Stimulated activated CD8-positive, alpha-beta memory T cell treated with anti-CD3 and anti-CD28 coated beads, Interleukin-12 subunit alpha, Interleukin-12 subunit beta, amount 100 ng/mL, for 1 hour (primary cell): ENCODE measurements around the gene EPB41L4B.
A peak's percentile ranks its signal among the peaks of the same experiment; 100 is the strongest.
"Not testable (repeated sequence)": the region's sequence is repeated elsewhere in the genome, so short reads cannot be mapped to it uniquely, and the experiment has no call there.

Source experiments
- DNase-seq: peaks from one replicate; pipeline ENCODE4 v3.0.0-alpha.2; 2020; ENCODE audit warnings: low read depth

The EPB41L4B gene

DNA sequence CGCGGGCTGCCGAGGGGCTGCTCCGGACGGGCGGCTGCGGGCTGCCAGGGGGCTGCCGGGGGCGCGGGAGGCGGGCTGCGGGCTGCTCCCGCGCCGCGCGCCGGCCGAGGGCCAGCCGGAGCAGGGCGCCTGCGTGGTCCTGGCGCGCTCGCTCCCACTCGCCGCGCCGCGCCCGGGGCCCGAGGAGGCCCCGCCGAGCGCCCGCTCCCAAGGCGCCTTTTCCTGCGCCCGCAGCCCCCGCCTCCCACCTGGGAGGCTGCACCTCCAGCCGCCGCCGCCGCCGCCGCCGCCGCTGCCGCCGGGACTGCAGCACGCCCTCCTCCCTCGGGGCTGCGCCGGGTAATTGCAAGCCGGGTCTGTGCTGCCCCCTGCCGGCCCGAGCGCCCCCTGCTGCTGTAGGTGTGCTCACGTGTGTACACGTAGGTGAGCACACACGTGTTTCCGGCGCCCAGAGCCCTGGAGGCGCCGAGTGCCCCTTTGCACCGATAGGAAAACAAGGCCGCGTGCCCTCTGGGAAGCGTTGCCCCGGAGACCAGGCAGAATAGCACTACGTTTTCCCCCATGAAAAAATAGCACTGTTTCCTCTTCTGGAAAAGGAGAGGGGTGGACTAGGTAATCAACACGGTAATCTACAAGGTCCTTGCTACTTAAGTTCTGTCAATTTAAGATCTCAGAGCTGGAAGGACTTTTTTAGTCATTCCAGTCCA lies at the start of gene EPB41L4B:
TSS of gene EPB41L4B (minus strand) at position 318 of the 707 bp plus-strand sequence. CDS start 613 bp downstream, outside the sequence.
- peak; percentile 71 for DNase-seq

DNA sequence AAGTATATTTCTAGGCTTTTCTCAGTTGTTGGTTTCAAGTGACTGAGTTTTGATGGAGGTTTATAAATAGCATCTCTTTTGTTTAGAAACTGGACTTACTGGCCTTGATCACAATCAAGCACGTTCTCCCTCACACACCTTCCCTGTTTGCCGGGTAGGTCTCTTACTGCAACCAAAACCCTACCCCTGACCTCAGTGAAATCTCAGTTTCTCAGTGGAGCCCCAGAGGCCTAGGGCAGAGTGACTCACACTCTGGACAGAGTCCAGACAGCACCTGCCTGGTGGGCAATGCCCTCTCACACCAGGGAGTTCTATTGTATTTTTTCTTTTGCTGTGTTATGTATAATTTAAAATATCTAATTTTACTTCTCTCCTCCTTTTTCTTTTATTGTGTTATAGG lies 48.4 kb upstream of the EPB41L4B start:
- no peak for DNase-seq

DNA sequence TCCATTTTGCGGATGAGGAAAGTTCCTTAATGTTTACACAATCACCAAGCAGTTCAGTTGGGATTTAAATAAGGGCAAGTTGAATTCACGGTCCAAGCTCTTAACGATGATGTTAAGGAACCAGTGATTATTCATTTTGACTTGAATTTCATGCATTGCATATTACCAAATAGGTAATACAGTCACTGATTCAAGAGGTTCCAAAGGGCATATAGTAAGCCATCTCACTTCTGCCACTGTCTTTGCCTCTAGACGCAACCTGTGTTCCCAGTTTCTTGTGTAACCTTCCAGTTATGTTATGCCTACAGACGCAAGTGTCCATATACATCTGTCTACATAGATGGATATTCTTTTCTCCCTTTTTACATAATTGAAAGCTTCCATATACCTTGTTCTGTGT lies 39.9 kb upstream of the EPB41L4B start:
- no peak for DNase-seq

DNA sequence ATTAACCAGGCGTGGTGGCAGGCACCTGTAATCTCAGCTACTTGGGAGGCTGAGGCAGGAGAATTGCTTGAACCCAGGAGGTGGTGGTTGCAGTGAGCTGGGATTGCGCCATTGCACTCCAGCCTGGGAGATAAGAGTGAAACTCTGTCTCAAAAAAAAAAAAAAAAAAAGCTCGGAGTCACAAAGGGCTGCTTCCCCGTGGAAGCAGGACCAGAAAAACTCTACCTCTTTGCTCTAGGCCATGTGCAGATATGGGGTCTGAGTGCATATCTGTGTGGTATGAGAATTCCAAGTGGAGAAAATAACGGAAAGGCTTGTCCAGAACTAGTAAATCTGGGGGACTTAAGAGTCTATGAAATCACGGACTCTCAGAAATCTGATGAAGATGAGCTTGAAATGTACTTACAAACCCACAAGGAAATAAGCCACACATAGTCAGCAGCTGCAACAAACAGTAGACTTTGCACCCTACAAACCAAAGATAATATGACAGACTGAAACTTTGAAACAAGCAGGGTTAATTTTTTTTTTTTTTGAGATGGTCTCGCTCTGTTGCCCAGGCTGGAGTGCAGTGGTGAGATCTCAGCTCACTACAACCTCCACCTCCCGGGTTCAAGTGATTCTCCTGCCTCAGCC lies 38.2 kb upstream of the EPB41L4B start:
- DNase-seq: not testable (repeated sequence)

DNA sequence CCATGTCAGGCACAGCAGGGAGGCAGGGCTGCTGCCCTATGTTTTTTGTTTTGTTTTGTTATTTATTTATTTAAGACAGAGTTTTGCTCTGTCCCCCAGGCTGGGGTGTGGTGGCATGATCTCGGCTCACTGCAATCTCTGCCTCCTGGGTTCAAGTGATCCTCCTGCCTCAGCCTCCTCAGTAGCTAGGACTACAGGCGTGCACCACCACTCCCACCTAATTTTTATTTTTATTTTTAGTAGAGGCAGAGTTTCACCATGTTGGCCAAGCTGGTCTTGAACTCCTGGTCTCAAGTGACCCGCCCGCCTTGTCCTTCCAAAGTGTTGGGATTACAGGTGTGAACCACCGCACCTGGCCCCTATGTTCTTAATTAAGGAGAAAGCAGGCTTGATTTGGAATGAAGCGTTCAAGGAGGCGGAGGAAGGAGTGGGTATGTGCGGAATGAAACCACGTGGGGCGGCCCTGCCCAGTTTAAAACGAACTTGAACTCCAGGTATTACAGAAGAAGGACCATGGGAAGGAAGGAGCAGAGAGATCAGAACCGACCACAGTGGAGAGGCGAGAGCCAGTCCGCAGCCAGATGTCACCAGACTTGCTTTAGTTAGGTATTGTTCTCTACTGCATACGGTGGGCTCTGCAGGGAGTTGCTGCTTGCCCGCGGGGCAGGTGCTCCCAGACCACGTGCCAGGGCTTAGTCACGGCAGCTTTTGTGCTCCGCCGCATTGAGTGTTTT lies 34.9 kb upstream of the EPB41L4B start:
- DNase-seq: no peak

DNA sequence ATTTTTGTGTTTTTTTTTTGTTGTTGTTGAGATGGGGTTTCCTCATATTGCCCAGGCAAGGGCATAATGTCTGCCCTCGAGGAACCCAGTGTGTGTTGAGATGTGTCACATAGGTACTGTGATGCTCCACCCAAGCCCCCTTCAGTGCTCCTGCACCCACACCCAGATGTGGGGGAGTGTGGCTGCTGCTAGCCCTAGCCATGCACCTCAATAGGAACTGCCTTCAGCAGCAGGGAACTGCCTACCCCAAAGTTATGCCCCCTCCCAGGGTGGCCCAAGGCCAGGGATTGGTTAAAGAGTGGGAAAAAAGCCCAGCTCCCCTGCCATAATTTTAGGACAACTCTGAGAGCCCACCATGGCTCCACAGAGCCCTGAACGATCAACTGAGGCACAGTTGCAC lies 33.3 kb upstream of the EPB41L4B start:
- DNase-seq: no peak

DNA sequence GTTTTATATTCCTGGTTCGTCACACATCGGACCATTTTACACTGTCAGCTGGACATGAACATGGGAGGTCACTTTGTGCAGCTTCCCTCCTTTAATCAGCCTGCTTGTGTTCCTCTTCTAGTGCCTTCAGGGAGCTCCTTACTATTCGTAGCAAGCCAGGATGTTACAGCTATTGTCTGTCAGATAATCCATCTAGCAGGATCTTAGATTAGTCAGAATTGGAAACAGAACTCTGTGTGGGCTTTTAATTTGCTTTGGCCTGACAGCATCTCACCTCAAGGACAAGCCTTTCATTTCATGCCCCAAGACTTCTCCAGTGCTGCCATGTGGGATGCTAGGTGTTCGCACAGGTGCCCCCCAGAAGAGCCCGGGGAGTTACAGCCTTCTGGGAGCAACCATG lies 30.2 kb upstream of the EPB41L4B start:
- DNase-seq: no peak

DNA sequence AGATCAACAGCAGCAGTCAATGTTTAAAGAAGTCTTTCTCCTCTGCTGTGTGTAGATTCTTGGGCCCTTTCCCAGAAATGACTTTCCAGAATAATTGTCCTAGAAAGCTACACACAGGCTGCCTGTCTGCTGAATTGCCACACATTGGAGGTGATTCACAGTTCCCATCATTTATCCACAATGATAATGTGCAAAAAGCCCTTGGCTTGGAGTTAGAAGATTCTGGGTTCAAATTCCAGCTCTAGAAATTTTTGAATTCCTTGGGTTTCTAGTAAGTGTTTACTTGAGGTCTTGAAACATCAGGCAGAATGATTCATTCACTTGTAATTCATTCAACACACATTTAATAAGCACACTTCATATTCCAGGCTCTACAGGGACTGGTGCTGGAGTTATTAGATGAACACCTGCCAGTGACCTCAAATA lies 28.6 kb upstream of the EPB41L4B start:
- DNase-seq: no peak

DNA sequence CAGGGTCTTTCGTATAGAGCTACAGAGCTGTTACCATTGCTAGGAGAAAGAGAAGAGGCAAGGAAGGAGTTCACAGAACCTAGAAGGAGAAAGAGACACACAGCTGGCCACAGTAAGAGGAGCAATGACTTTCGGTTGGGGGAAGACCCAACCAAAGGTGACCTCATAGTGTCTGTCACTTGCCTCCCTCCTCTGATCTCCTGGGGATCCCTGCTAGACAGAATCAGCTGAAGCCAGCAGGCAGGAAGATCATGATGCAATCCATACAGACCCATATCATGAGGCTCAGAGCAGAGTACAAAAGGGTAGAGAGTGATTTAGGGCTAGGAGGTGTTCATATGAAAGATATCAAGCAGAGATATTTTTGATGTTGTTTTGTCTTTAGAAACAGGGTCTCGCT lies 26.0 kb upstream of the EPB41L4B start:
- DNase-seq: no peak

DNA sequence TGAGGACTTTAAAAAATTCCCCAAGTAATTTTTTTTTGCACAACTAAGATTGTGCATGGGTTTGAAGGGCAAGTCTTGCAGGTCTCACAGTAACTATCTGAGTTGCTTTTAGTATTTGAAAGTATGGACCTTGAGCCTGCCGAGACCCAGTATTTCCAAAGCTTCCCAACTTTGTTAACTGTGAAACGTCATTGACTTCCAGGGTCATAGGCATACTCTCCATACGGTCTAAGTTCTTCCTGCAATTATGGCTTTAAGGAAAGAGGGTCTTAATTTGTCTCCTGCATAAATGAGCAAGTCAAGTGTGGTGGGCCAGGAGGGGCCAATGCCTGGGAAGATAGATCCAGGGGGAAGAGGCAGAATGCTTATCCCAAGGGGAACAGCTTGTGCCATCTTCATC lies 24.0 kb upstream of the EPB41L4B start:
- no peak for DNase-seq

DNA sequence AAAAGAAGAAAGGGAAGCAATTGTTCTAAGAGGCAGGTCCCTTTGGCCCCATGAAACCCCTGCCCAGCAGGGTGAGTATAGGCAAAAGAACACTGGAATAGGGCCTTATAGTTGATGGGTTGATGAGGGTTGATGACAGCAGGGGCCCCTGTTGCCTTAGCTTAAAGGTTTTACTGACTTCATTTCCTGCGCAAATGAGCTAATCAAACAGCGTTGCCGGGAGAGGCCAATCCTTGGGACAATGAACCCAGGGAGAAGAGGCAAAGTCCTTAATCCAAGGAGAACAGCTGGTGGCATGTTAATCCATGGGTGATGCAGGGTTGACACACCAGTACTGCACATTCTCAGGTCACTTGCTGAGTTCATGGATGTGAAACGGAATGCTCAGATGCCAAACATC lies 22.0 kb upstream of the EPB41L4B start:
- DNase-seq: no peak

DNA sequence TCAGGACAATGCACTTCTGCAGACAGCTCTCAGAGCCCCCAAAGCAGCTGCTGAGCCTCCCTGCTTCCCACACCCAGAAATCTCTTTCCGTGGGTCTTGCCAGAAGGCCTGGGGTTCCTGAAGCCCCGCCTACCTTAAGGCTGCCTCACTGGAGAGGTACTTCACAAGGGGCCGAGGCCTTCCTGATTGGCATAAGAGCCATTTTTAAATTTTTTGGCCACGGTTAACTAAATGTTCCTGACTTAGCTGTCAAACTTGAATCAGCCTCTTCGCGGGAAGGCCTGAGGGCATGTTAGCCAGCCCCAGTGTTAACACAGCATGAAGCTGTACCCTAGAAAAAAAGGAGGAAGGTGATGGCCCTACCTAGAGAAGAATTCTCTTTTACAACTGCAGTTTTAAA lies 20.7 kb upstream of the EPB41L4B start:
- no peak for DNase-seq

DNA sequence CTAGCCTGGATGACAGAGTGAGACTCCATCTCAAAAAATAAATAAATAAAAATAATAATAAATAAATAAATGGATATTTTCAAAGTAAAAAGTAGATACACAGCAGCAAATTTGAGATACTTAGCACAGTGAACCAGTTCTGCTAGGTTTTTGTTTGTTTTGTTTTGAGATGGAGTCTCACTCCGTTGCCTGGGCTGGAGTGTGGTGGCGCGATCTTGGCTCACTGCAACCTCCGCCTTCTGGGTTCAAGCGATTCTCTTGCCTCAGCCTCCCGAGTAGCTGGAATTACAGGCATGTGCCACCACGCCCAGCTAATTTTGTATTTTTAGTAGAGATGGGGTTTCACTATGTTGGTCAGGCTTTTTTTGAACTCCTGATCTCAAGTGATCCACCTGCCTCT lies 20.1 kb upstream of the EPB41L4B start:
- not testable (repeated sequence) for DNase-seq

DNA sequence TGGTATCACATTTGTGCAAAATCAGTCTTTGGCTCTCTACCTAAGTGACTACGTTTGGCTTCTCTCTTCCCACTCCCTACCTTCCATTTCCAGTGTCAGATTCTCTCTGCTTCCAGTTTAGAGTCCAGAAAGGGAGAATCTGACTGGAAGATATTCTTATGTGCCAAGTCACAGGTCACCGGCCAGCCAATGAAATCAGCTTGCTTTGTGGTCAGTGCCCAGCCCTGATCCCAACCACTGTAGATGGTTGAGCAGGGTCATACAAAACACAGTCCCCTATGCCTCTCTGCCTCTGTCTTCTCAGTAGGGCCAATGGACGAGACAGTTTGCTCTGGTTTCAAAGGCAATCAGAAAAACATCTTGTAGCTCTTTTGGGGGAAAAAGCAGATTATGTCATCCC lies 15.6 kb upstream of the EPB41L4B start:
- no peak for DNase-seq

DNA sequence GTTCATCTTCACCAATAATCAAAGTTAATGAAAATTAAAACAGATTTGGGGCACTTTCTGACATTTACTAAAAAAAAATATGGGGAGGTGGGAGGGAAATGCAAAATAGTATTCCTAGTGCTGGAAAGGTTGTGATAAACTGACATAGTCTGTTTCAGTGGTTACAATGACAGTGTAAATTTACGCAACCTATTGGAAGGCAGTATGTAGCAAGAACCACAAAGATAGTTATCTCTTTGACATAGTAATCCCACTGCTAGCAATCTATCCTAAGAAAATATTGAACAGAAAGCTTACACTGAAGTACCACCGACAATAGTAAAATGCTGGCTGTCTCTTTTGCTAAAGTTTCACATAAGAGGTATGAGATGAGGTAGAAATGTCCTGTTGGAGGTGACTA lies 15.1 kb upstream of the EPB41L4B start:
- DNase-seq: no peak

DNA sequence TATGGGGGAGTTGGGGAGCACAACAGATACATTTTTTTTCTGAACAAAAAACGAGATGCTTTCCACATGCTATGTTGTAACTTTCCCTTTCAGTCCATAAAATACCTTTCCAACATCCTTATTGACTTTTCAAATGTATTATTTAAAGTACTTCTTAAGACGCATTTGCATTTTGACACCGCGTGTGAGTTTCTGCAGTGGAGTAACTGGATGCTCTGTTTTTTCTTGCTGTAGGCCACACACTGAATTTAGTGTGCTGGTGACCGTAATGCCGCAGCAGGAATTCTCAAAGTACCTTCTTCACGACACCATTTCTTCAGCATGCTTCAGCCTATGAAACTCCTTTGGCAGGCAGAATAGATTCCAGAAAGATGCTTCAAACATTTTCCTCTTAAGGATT lies 14.3 kb upstream of the EPB41L4B start:
- DNase-seq: no peak

DNA sequence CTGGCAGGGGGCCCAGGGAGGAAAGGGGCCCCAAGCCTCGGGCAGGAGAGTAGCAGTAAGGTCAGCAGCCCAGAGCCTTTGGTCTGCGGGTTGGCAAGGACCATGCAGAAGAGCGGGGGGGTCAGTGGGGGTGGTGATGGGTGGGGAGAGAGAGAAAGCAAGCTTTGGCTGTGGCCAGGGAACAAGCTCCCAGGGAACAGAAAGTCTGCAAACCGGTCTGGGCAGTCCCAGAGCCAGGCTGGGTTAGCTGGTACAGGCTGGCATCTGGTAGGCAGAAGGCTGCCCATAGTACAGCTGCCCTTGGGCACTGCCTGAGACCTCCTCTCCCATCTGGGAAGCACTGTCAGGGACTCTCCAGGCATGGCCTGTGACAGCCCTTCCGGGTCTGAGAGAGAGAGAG lies 10.5 kb upstream of the EPB41L4B start:
- DNase-seq: no peak

DNA sequence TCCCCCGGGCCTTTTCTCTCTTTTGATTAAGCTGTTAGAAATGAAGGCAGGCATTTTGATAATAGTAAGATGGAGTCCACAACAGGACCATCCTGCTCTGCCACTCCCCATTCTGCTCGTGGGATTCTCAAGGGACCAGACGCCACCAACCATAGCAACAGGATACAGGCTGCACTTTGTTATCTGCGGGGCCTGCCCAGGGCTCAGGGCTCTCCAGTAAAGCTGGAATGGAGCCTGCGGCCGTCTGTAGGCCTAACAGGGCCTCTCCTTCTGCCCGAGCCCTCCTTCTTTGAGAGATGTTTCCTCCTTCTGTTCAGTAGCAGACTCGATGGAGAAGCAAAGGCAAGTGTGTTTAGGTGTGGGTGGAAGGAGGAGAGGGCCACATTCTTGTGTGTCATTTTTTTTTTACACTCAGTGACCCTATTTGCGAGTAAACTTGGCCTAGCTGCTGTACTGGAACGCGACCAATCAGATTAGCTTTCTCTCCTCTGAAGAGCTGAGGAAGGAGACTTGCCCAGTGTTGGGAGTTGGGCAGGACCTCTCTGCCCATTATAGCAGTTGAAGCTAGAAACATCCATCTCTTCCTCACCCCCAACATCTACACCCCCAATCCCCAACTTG lies 8.9 kb upstream of the EPB41L4B start:
- no peak for DNase-seq

DNA sequence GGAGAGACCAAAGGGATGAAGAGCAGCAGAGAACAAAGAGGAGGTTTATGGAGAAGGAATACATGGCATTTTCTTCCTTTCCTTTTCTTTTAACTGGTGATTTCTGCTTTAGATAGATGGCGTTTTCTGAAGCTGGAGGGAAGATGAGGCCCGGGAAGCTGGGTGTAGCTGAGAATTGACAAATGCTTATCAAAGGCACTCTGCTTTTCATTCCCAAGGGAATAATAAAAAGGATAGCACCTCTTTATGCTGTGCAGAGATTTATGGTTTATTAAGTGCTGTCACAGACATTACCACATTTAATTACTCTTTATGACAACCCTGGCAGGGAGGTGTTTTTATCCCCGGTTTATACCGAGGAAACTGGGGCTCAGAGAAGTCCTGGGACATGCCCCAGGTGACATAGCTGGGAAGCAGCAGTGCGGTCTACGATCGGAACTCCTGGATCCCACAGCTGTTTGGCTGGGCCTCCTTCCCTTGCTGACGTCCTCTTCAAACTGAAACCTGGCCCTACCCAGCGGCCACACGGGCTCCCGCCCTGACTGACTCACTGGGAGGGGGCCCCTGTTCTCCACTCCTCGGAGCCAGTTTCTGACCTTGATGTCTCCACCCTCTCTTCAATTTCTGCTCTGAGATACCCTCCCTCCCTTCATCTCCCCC lies 8.2 kb upstream of the EPB41L4B start:
- no peak for DNase-seq

DNA sequence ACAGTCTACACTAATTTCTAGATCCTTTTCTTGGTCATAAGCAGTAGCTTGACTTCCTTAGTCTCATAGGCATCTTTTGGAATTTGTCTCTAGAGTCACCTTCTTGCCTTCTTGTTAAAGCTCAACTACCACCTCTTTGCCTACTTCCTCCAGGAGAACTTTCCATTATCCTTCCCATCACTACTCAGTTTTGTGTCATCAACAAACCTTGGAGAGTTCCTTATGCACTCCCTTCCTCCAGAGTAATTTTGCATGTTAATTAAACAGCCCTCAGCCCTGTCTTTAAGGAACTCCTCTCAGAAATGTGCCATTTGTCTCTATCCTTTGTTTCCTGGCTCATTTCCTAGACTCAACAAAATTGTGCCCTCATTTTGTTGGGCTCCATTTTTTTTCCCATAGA lies 4.2 kb upstream of the EPB41L4B start:
- DNase-seq: no peak

DNA sequence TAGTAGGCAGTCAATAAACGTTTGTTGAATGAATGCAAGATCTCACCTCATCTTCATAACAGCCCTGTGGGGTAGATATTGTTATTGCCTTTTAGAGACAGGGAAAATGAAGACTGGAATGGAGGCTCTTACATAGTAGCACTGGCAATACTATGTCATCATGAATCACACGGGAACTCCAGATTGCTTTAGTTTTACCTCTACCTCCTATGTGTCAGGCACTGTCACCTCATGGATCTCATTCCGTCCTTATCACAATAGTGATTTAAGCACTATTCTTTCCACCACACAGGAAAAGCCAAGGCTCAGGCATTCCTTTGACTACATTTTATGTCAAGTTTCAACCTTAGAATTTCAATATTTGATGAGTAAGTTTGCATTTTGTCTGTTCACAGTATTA lies 2.9 kb upstream of the EPB41L4B start:
- no peak for DNase-seq

DNA sequence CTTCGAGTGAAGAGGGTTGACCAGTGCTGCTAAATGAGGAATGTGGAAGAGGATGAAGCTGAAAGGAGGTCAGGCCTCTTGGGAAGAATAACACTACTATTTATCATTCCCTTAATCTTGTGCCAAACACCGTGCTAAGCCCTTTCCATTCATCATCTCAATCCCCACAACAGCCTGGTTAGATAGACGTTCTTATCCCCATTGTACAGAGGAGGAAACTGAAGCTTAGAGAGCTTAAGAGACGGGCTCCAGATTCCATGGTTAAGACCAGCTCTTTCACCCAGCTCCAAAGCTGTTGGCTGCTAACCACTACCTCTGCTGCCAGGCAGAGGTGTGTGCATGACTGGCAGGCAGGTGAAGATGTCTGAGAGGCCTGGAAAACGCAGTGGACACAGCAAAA lies 868 bp upstream of the EPB41L4B start:
- no peak for DNase-seq
